Testis (tissue), 3 donors: ENCODE measurements around the gene IL23R. TPM values are rescaled to one million over a fixed set of nuclear protein-coding genes. Genes with fewer than 3 reads are reported as not detected.

Experiments
- DNase-seq: peaks from one replicate; pipeline ENCODE4 v3.0.0-alpha.2; 2019
- H3K27ac ChIP-seq, 2 donors: fragments of 200-600 bp; sonication (generic); one replicate each; pipeline ENCODE4 v1.5.1; 2019
- H3K27me3 ChIP-seq: fragments of 200-600 bp; sonication (generic); one replicate; pipeline ENCODE4 v1.5.1; 2019
- H3K36me3 ChIP-seq: fragments of 200-600 bp; sonication (generic); one replicate; pipeline ENCODE4 v1.5.1; 2017; ENCODE audit warnings: low read depth; ENCODE audit errors: missing control alignments
- H3K4me1 ChIP-seq: fragments of 200-600 bp; sonication (generic); one replicate; pipeline ENCODE4 v1.5.1; 2019
- H3K4me3 ChIP-seq, 2 donors: fragments of 200-600 bp; sonication (generic); one replicate each; pipeline ENCODE4 v1.5.1; 2017 to 2019
- H3K9me3 ChIP-seq: fragments of 200-600 bp; sonication (generic); one replicate; pipeline ENCODE4 v1.5.1; 2017
- CTCF ChIP-seq, 3 experiments: fragments of 450-650 bp in 2 of 3; fragments of 200-600 bp in 1 of 3; sonication (generic) in 1 of 3; IDR thresholded peaks; one replicate each; pipeline ENCODE4 v1.5.1; 2016 to 2019; ENCODE audit warnings: antibody characterized with exemption in 3 of 3, mild to moderate bottlenecking in 2 of 3, moderate library complexity in 1 of 3
- POLR2A ChIP-seq: fragments of 450-650 bp; IDR thresholded peaks from one replicate; pipeline ENCODE4 v1.6.1; 2017; ENCODE audit warnings: antibody characterized with exemption, mild to moderate bottlenecking, moderate library complexity
- WGBS, 2 donors: methylation state at CpG; one replicate each; pipeline ENCODE4 v1.1.5; 2018; 5-methylcytosine and 5-hydroxymethylcytosine counted together
- intact Hi-C: fragments of 100-400 bp; cut with DNase I; formaldehyde crosslinking; loops from one replicate; pipeline ENCODE4 v1.15.1; 2023; ENCODE audit warnings: low total_unique reads
- polyA plus RNA-seq: library from polyadenylated mRNA; stranded (reverse); fragments of 350-450 nt; fragmentation: Illumina TruSeq; extraction: RNeasy Lipid Tissue Mini Kit (QIAGEN cat#74804); gene quantifications from one replicate; pipeline ENCODE4 v1.2.3, GENCODE V29; 2014; ENCODE audit warnings: low read depth, low replicate concordance; ENCODE audit not compliant: insufficient read depth
- total RNA-seq, 2 donors: library from RNA; depleted of rRNA; stranded (reverse); fragments of >200 nt; gene quantifications; one replicate each; pipeline ENCODE4 v1.2.3, GENCODE V29; 2016

IL23R gene
- total and polyA plus RNA-seq, 3 donors from 2014 or later: 1.5 to 2.6 (median 2.2) TPM

DNA sequence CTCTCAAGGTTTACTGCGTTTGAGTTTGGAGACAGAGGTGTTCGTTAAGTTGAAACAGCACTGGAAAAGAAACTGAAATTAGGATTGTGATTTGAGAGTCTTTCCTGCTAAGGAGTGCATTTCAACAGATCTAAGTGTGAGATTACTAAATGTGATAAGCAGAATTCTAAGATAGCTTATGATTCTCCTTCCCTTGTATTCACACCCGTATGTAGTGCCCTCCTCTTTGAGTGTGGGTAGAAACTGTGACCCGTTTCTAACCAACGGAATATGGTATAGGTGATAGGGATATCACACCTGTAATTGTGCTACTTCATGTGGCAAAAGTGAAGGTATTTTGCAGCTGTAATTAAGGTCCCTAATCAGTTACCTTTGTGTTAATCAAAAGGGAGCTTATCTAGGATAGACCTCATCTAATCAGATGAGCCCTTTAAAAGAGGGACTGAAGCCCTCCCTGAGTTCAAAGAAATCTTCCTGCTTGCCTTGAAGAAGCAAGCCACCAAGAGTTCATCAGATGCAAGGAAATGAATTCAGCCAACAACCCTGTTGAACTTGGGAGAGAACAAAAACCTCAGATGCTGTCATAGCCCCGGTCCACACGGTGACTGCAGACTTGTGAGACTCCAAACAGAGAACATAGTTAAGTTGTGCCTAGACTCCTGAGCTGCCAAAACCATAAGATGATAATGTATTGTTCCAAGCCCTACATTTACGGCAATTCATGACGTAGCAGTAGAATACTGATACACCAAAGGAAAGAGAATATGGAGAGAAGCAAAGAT is 128.8 kb downstream of the IL23R start:
- no peak for DNase-seq
- intact Hi-C loops: no loop called here
- Histone ChIP-seq H3K27ac (no peak overlapping the region), H3K36me3 (no peaks in the 10 kb centered on the region), H3K4me3 (no peak overlapping the region), H3K4me1 (no peaks in the 10 kb centered on the region), H3K9me3 (no peaks in the 10 kb centered on the region), H3K27me3 (no peaks in the 10 kb centered on the region)
- WGBS, 2 donors: 89 to 90% methylated on average over 9 of the region's 9 CpGs
- TF ChIP-seq CTCF (IDR thresholded peaks at IDR 0.05): no peak
- no peak for TF ChIP-seq POLR2A

GRCh38 chr1:67298762-67299161 is 132.5 kb downstream of the IL23R start:
- no peak for DNase-seq
- H3K36me3 ChIP-seq: no peaks in the 10 kb centered on the region
- intact Hi-C loops: no loop called here
- H3K9me3 ChIP-seq: no peaks in the 10 kb centered on the region
- no peak overlapping the region for H3K27ac ChIP-seq
- no peaks in the 10 kb centered on the region for H3K27me3 ChIP-seq
- H3K4me1 ChIP-seq: no peaks in the 10 kb centered on the region
- no peak overlapping the region for H3K4me3 ChIP-seq
- WGBS, 2 donors: 17 to 54% methylated on average over 2 of the region's 2 CpGs
- TF ChIP-seq POLR2A (no peak), CTCF (IDR thresholded peaks at IDR 0.05) (no peak)

GRCh38 chr1:67299296-67299695 is 133.0 kb downstream of the IL23R start:
- H3K4me3 ChIP-seq: no peak overlapping the region
- no peak overlapping the region for H3K27ac ChIP-seq
- H3K36me3 ChIP-seq: no peaks in the 10 kb centered on the region
- WGBS, 2 donors: 86 to 94% methylated on average over 7 of the region's 7 CpGs
- H3K27me3 ChIP-seq: no peaks in the 10 kb centered on the region
- no peaks in the 10 kb centered on the region for H3K4me1 ChIP-seq
- intact Hi-C loops: no loop called here
- no peaks in the 10 kb centered on the region for H3K9me3 ChIP-seq
- DNase-seq: no peak
- no peak for TF ChIP-seq POLR2A
- TF ChIP-seq CTCF (IDR thresholded peaks at IDR 0.05): no peak

GRCh38 chr1:67300561-67300960 is 134.3 kb downstream of the IL23R start:
- H3K9me3 ChIP-seq: no peaks in the 10 kb centered on the region
- no peaks in the 10 kb centered on the region for H3K4me1 ChIP-seq
- no peak overlapping the region for H3K27ac ChIP-seq
- 45 to 50% methylated on average over 2 of the region's 2 CpGs for WGBS, 2 donors
- no peak for DNase-seq
- intact Hi-C loops: no loop called here
- no peaks in the 10 kb centered on the region for H3K36me3 ChIP-seq
- no peak for TF ChIP-seq CTCF (IDR thresholded peaks at IDR 0.05)
- no peak for TF ChIP-seq POLR2A
- no peak overlapping the region for H3K4me3 ChIP-seq
- H3K27me3 ChIP-seq: no peaks in the 10 kb centered on the region

DNA sequence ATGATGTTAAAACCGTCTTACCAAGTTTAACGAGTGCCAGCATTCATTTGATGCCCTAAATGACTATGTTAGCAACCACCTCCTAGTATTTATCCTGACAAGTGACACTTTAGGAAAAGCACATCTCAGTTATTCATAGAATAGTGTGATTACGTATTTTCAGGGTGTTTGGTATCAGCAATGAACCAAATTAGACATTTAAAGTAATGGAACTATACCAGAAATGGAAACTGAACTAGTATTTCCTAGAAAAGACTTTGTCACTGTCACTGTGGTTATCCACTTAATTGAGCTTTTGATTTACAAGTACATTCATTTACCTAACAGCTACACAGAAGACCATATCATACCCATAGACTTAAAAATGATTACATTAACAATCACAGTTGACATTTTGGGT is 137.8 kb downstream of the IL23R start:
- Histone ChIP-seq H3K27ac (no peak overlapping the region), H3K36me3 (no peaks in the 10 kb centered on the region), H3K9me3 (no peaks in the 10 kb centered on the region), H3K4me3 (no peak overlapping the region), H3K4me1 (peaks cover 4% of the 10 kb centered on the region), H3K27me3 (no peaks in the 10 kb centered on the region)
- DNase-seq: no peak
- intact Hi-C loops: no loop called here
- 81 to 87% methylated on average over 3 of the region's 3 CpGs for WGBS, 2 donors
- TF ChIP-seq CTCF (IDR thresholded peaks at IDR 0.05) (no peak), POLR2A (no peak)
